ENCODE data around the gene DGKE. TPM values are rescaled to one million over a fixed set of nuclear protein-coding genes. Genes with fewer than 3 reads are reported as not detected.

Gene DGKE
- total and polyA plus RNA-seq, 2 of the 13 experiments (the other 11 are each of a cell fraction or from before 2014, with no cell fraction given) = 3.2 to 5.3 TPM

- Histone ChIP-seq H3K27me3 (ENCODE audit: control insufficient read depth in 1 of 2, insufficient read depth in 2 of 2, low read length in 2 of 2) (no peaks in the 10 kb centered on the region), H3K9me3 (ENCODE audit: low read length) (peaks cover 12% of the 10 kb centered on the region), H3K36me3 (replicated peaks in 1 of 2; ENCODE audit: control insufficient read depth in 1 of 2, insufficient read depth in 2 of 2, low read length in 2 of 2) (no peaks in the 10 kb centered on the region; a peak in 1 of 5 replicates), H3K9ac (ENCODE audit: insufficient read depth, low read depth, low read length) (no peak overlapping the region), H3K79me2 (ENCODE audit: insufficient read depth, low read length) (no peaks in the 10 kb centered on the region), H3K4me2 (ENCODE audit: low read depth, low read length) (no peak overlapping the region), H2AFZ (ENCODE audit: low read length) (no peak overlapping the region), H3K27ac (ENCODE audit: extremely low read length, insufficient read depth, low read length) (no peak overlapping the region), H3K4me3 (replicated peaks in 1 of 3; ENCODE audit: insufficient read depth in 1 of 3, low read depth in 2 of 3, low read length in 3 of 3) (no peak overlapping the region), H4K20me1 (ENCODE audit: insufficient read depth, low read length) (no peaks in the 10 kb centered on the region), H3K4me1 (ENCODE audit: insufficient read depth, low read length) (peaks cover 40% of the 10 kb centered on the region)
- WGBS (ENCODE audit: low lambda C conversion rate) = 94% methylated on average over 6 of the region's 6 CpGs
- in situ Hi-C loops (cut with HindIII; ENCODE audit: extremely low pct_ligation_motif_present, low pct_unique_long_range_greater_than_20kb) = no loop called here
- FAIRE-seq (no peak), ATAC-seq (no peak; the same call in 2 of the 3 replicates), DNase-seq (ENCODE audit: low spot score) (no peak)
- CTCF ChIA-PET (ENCODE audit: low intra/inter-chr PET ratio, low total read pairs) = no interaction called here
- POLR2A ChIA-PET = interaction anchor here (0.9 kb wide), 1 partner anchor 29 kb away, joined by 4 read pairs; the partner anchor contains the start of gene TRIM25
- TSS peak; percentile 16 for BruUV-seq (replicated peaks)
- intact Hi-C loops (cut with micrococcal nuclease; ENCODE audit: unreplicated experiment) = no loop called here
- no peak for TF ChIP-seq ATF4 (CRISPR knock-in tag; IDR thresholded peaks at IDR 0.05)
- TF ChIP-seq THYN1 (CRISPR knock-in tag; IDR thresholded peaks at IDR 0.05; ENCODE audit: borderline replicate concordance, low read depth) = no peak
- TF ChIP-seq, protein P1, sequence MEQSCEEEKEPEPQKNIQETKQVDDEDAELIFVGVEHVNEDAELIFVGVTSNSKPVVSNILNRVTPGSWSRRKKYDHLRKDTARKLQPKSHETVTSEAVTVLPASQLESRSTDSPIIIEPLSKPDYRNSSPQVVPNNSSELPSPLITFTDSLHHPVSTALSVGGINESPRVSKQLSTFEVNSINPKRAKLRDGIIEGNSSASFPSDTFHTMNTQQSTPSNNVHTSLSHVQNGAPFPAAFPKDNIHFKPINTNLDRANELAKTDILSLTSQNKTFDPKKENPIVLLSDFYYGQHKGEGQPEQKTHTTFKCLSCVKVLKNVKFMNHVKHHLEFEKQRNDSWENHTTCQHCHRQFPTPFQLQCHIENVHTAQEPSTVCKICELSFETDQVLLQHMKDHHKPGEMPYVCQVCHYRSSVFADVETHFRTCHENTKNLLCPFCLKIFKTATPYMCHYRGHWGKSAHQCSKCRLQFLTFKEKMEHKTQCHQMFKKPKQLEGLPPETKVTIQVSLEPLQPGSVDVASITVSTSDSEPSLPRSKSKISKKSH (CRISPR knock-in tag; IDR thresholded peaks at IDR 0.05; ENCODE audit: borderline replicate concordance) = no peak
- TF ChIP-seq, protein P2, sequence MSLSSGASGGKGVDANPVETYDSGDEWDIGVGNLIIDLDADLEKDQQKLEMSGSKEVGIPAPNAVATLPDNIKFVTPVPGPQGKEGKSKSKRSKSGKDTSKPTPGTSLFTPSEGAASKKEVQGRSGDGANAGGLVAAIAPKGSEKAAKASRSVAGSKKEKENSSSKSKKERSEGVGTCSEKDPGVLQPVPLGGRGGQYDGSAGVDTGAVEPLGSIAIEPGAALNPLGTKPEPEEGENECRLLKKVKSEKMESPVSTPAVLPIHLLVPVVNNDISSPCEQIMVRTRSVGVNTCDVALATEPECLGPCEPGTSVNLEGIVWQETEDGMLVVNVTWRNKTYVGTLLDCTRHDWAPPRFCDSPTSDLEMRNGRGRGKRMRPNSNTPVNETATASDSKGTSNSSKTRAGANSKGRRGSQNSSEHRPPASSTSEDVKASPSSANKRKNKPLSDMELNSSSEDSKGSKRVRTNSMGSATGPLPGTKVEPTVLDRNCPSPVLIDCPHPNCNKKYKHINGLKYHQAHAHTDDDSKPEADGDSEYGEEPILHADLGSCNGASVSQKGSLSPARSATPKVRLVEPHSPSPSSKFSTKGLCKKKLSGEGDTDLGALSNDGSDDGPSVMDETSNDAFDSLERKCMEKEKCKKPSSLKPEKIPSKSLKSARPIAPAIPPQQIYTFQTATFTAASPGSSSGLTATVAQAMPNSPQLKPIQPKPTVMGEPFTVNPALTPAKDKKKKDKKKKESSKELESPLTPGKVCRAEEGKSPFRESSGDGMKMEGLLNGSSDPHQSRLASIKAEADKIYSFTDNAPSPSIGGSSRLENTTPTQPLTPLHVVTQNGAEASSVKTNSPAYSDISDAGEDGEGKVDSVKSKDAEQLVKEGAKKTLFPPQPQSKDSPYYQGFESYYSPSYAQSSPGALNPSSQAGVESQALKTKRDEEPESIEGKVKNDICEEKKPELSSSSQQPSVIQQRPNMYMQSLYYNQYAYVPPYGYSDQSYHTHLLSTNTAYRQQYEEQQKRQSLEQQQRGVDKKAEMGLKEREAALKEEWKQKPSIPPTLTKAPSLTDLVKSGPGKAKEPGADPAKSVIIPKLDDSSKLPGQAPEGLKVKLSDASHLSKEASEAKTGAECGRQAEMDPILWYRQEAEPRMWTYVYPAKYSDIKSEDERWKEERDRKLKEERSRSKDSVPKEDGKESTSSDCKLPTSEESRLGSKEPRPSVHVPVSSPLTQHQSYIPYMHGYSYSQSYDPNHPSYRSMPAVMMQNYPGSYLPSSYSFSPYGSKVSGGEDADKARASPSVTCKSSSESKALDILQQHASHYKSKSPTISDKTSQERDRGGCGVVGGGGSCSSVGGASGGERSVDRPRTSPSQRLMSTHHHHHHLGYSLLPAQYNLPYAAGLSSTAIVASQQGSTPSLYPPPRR (CRISPR knock-in tag; IDR thresholded peaks at IDR 0.05; ENCODE audit: borderline replicate concordance) = no peak
- TF ChIP-seq, protein P3, sequence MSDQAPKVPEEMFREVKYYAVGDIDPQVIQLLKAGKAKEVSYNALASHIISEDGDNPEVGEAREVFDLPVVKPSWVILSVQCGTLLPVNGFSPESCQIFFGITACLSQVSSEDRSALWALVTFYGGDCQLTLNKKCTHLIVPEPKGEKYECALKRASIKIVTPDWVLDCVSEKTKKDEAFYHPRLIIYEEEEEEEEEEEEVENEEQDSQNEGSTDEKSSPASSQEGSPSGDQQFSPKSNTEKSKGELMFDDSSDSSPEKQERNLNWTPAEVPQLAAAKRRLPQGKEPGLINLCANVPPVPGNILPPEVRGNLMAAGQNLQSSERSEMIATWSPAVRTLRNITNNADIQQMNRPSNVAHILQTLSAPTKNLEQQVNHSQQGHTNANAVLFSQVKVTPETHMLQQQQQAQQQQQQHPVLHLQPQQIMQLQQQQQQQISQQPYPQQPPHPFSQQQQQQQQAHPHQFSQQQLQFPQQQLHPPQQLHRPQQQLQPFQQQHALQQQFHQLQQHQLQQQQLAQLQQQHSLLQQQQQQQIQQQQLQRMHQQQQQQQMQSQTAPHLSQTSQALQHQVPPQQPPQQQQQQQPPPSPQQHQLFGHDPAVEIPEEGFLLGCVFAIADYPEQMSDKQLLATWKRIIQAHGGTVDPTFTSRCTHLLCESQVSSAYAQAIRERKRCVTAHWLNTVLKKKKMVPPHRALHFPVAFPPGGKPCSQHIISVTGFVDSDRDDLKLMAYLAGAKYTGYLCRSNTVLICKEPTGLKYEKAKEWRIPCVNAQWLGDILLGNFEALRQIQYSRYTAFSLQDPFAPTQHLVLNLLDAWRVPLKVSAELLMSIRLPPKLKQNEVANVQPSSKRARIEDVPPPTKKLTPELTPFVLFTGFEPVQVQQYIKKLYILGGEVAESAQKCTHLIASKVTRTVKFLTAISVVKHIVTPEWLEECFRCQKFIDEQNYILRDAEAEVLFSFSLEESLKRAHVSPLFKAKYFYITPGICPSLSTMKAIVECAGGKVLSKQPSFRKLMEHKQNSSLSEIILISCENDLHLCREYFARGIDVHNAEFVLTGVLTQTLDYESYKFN (CRISPR knock-in tag; conservative IDR thresholded peaks at IDR 0.05) = no peak
- no peak for TF ChIP-seq ZNF749 (CRISPR knock-in tag; IDR thresholded peaks at IDR 0.05; ENCODE audit: borderline replicate concordance)
- no peak for TF ChIP-seq AKAP8 (CRISPR knock-in tag; IDR thresholded peaks at IDR 0.05)
- TF ChIP-seq TOPORS (CRISPR knock-in tag; IDR thresholded peaks at IDR 0.05) = no peak
Observed at GRCh38 chr17:56884483-56885311, 50.7 kb downstream of the DGKE start.

Data from HepG2 (cell line).